ENCODE results near the gene MEF2B.
A peak's percentile ranks its signal among the peaks of the same experiment; 100 is the strongest.
"Not testable (repeated sequence)": the region's sequence is repeated elsewhere in the genome, so short reads cannot be mapped to it uniquely, and the experiment has no call there.

The MEF2B gene

GRCh38 chr19:19106938-19107337 lies 63.1 kb downstream of the MEF2B start:
- H3K4me3 ChIP-seq (ENCODE audit: low read length); H3K27ac ChIP-seq (ENCODE audit: low read depth, low read length); H3K36me3 ChIP-seq (ENCODE audit: insufficient read depth, low read length); H3K27me3 ChIP-seq (ENCODE audit: insufficient read depth, low read length); H3K9me3 ChIP-seq (ENCODE audit: insufficient read depth, low read depth, low read length); H3K4me1 ChIP-seq (ENCODE audit: insufficient read depth, low read length); H3K9ac ChIP-seq (ENCODE audit: low read depth, low read length): not testable (repeated sequence)
- 95% methylated on average over 7 of the region's 7 CpGs for WGBS

GRCh38 chr19:19106056-19106551 lies 64.0 kb downstream of the MEF2B start:
- Histone ChIP-seq H3K9ac (ENCODE audit: low read depth, low read length) (0 out of 2 replicates have a peak overlapping the region, but pooled peaks have one; percentile 48), H3K27me3 (ENCODE audit: insufficient read depth, low read length) (peaks cover 9% of the 10 kb centered on the region), H3K27ac (ENCODE audit: low read depth, low read length) (peak overlapping the region; percentile 69; the same call in 1 of the 2 replicates), H3K9me3 (ENCODE audit: insufficient read depth, low read depth, low read length) (no peaks in the 10 kb centered on the region), H3K36me3 (ENCODE audit: insufficient read depth, low read length) (no peaks in the 10 kb centered on the region), H3K4me3 (ENCODE audit: low read length) (peak overlapping the region; percentile 73), H3K4me1 (ENCODE audit: insufficient read depth, low read length) (peaks cover 4% of the 10 kb centered on the region; the same call in 1 of the 2 replicates)
- 11% methylated on average over 25 of the region's 25 CpGs for WGBS

GRCh38 chr19:19105365-19106055 lies 64.6 kb downstream of the MEF2B start:
- peak overlapping the region; percentile 78 for H3K9ac ChIP-seq (ENCODE audit: low read depth, low read length)
- H3K36me3 ChIP-seq (ENCODE audit: insufficient read depth, low read length): no peaks in the 10 kb centered on the region
- H3K27me3 ChIP-seq (ENCODE audit: insufficient read depth, low read length): peaks cover 3% of the 10 kb centered on the region
- 2% methylated on average over 35 of the region's 36 CpGs for WGBS
- H3K9me3 ChIP-seq (ENCODE audit: insufficient read depth, low read depth, low read length): no peaks in the 10 kb centered on the region
- peaks cover 4% of the 10 kb centered on the region; the same call in 1 of the 2 replicates for H3K4me1 ChIP-seq (ENCODE audit: insufficient read depth, low read length)
- H3K27ac ChIP-seq (ENCODE audit: low read depth, low read length): peak overlapping the region; percentile 78; the same call in 1 of the 2 replicates
- H3K4me3 ChIP-seq (ENCODE audit: low read length): peak overlapping the region; percentile 73

- Histone ChIP-seq H3K27ac (ENCODE audit: low read depth, low read length) (no peak overlapping the region), H3K4me3 (ENCODE audit: low read length) (no peak overlapping the region), H3K27me3 (ENCODE audit: insufficient read depth, low read length) (no peaks in the 10 kb centered on the region), H3K36me3 (ENCODE audit: insufficient read depth, low read length) (no peaks in the 10 kb centered on the region), H3K9ac (ENCODE audit: low read depth, low read length) (no peak overlapping the region), H3K9me3 (ENCODE audit: insufficient read depth, low read depth, low read length) (no peaks in the 10 kb centered on the region), H3K4me1 (ENCODE audit: insufficient read depth, low read length) (peaks cover 4% of the 10 kb centered on the region; the same call in 1 of the 2 replicates)
- WGBS: 93% methylated on average over 11 of the region's 11 CpGs
Observed at GRCh38 chr19:19103167-19103566, 66.9 kb downstream of the MEF2B start.

- H3K9ac ChIP-seq (ENCODE audit: low read depth, low read length); H3K4me3 ChIP-seq (ENCODE audit: low read length); H3K36me3 ChIP-seq (ENCODE audit: insufficient read depth, low read length); H3K27me3 ChIP-seq (ENCODE audit: insufficient read depth, low read length); H3K9me3 ChIP-seq (ENCODE audit: insufficient read depth, low read depth, low read length); H3K27ac ChIP-seq (ENCODE audit: low read depth, low read length); H3K4me1 ChIP-seq (ENCODE audit: insufficient read depth, low read length): not testable (repeated sequence)
- 92% methylated on average over 8 of the region's 10 CpGs for WGBS
Observed at GRCh38 chr19:19102566-19102965, 67.5 kb downstream of the MEF2B start.

- no peaks in the 10 kb centered on the region for H3K36me3 ChIP-seq (ENCODE audit: insufficient read depth, low read length)
- H3K4me3 ChIP-seq (ENCODE audit: low read length): no peak overlapping the region
- WGBS: 95% methylated on average over 7 of the region's 8 CpGs
- H3K9ac ChIP-seq (ENCODE audit: low read depth, low read length): no peak overlapping the region
- no peak overlapping the region for H3K27ac ChIP-seq (ENCODE audit: low read depth, low read length)
- no peaks in the 10 kb centered on the region for H3K27me3 ChIP-seq (ENCODE audit: insufficient read depth, low read length)
- H3K9me3 ChIP-seq (ENCODE audit: insufficient read depth, low read depth, low read length): no peaks in the 10 kb centered on the region
- H3K4me1 ChIP-seq (ENCODE audit: insufficient read depth, low read length): peaks cover 4% of the 10 kb centered on the region; the same call in 1 of the 2 replicates
Observed at GRCh38 chr19:19101540-19101939, 68.5 kb downstream of the MEF2B start.

- H3K4me3 ChIP-seq (ENCODE audit: low read length): no peak overlapping the region
- no peak overlapping the region for H3K27ac ChIP-seq (ENCODE audit: low read depth, low read length)
- H3K36me3 ChIP-seq (ENCODE audit: insufficient read depth, low read length): no peaks in the 10 kb centered on the region
- WGBS: 91% methylated on average over 18 of the region's 18 CpGs
- H3K9me3 ChIP-seq (ENCODE audit: insufficient read depth, low read depth, low read length): no peaks in the 10 kb centered on the region
- no peaks in the 10 kb centered on the region for H3K4me1 ChIP-seq (ENCODE audit: insufficient read depth, low read length)
- no peak overlapping the region for H3K9ac ChIP-seq (ENCODE audit: low read depth, low read length)
- no peaks in the 10 kb centered on the region for H3K27me3 ChIP-seq (ENCODE audit: insufficient read depth, low read length)
Observed at GRCh38 chr19:19098703-19099632, 71.1 kb downstream of the MEF2B start.

- Histone ChIP-seq H3K4me3 (ENCODE audit: low read length) (no peak overlapping the region), H3K27ac (ENCODE audit: low read depth, low read length) (no peak overlapping the region), H3K9me3 (ENCODE audit: insufficient read depth, low read depth, low read length) (no peaks in the 10 kb centered on the region), H3K9ac (ENCODE audit: low read depth, low read length) (no peak overlapping the region), H3K36me3 (ENCODE audit: insufficient read depth, low read length) (no peaks in the 10 kb centered on the region), H3K27me3 (ENCODE audit: insufficient read depth, low read length) (no peaks in the 10 kb centered on the region), H3K4me1 (ENCODE audit: insufficient read depth, low read length) (no peaks in the 10 kb centered on the region)
- 86% methylated on average over 9 of the region's 9 CpGs for WGBS
Observed at GRCh38 chr19:19098084-19098702, 71.9 kb downstream of the MEF2B start.

GRCh38 chr19:19096641-19097627 lies 73.1 kb downstream of the MEF2B start:
- Histone ChIP-seq H3K9me3 (ENCODE audit: insufficient read depth, low read depth, low read length) (no peaks in the 10 kb centered on the region), H3K4me3 (ENCODE audit: low read length) (no peak overlapping the region), H3K4me1 (ENCODE audit: insufficient read depth, low read length) (no peaks in the 10 kb centered on the region), H3K36me3 (ENCODE audit: insufficient read depth, low read length) (no peaks in the 10 kb centered on the region), H3K9ac (ENCODE audit: low read depth, low read length) (no peak overlapping the region), H3K27ac (ENCODE audit: low read depth, low read length) (no peak overlapping the region), H3K27me3 (ENCODE audit: insufficient read depth, low read length) (no peaks in the 10 kb centered on the region)
- WGBS: 93% methylated on average over 24 of the region's 24 CpGs

GRCh38 chr19:19095691-19096090 lies 74.4 kb downstream of the MEF2B start:
- H3K36me3 ChIP-seq (ENCODE audit: insufficient read depth, low read length): no peaks in the 10 kb centered on the region
- no peak overlapping the region for H3K27ac ChIP-seq (ENCODE audit: low read depth, low read length)
- H3K9me3 ChIP-seq (ENCODE audit: insufficient read depth, low read depth, low read length): no peaks in the 10 kb centered on the region
- H3K4me1 ChIP-seq (ENCODE audit: insufficient read depth, low read length): peaks cover 3% of the 10 kb centered on the region; the same call in 1 of the 2 replicates
- H3K27me3 ChIP-seq (ENCODE audit: insufficient read depth, low read length): no peaks in the 10 kb centered on the region
- WGBS: 87% methylated on average over 9 of the region's 11 CpGs
- no peak overlapping the region for H3K9ac ChIP-seq (ENCODE audit: low read depth, low read length)
- H3K4me3 ChIP-seq (ENCODE audit: low read length): no peak overlapping the region

Data from HUES64 (cell line).